K562 (cell line): ENCODE measurements around the gene RFNG. TPM values are rescaled to one million over a fixed set of nuclear protein-coding genes. Genes with fewer than 3 reads are reported as not detected.

ENCODE experiments used
- ATAC-seq: fragments of 200-7000 bp; cut with Tn5 transposase; 3 replicates; pipeline ENCODE4 v1.9.1; 2020; ENCODE audit warnings: moderate library complexity
- BruUV-seq: library from RNA; stranded (reverse); fragments of 400-500 nt; replicated peaks from 2 replicates; lab custom pipeline; 2021; lab: Mats Ljungman, UMichigan
- CTCF ChIA-PET: fragments of 300-600 bp; formaldehyde crosslinking; extraction: SDS; loops from one replicate; lab custom pipeline; 2021; ENCODE audit warnings: low intra/inter-chr PET ratio; lab: Yijun Ruan, JAX
- POLR2A ChIA-PET: fragments of 300-600, 350-650 bp; sonication (Branson Sonifier 250); formaldehyde crosslinking; extraction: SDS; loops from one replicate; lab custom pipeline; 2021; ENCODE audit warnings: antibody characterized with exemption, inconsistent platforms; lab: Yijun Ruan, JAX
- DNase-seq, 4 experiments: peaks; one replicate each; pipeline versions ENCODE4 v3.0.0 to v3.0.0-alpha.2; 2011 to 2018; ENCODE audit warnings: low spot score in 3 of 4, mixed read lengths in 3 of 4; ENCODE audit errors: extremely low read depth in 1 of 4
- FAIRE-seq: peaks from 2 replicates; lab custom pipeline; 2011; peaks lifted over from hg19 to GRCh38; lab: Jason Lieb, UNC
- H2AFZ ChIP-seq: 2 replicates; pipeline ENCODE4 v1.6.0; 2011; ENCODE audit warnings: low read depth, low read length, control low read depth, inconsistent platforms
- H3K27ac ChIP-seq: fragments of 200-600 bp; 3 replicates; pipeline ENCODE4 v1.8.0; 2011; ENCODE audit warnings: low read depth, mild to moderate bottlenecking, control low read depth, inconsistent platforms, low read length, moderate library complexity, mixed read lengths; ENCODE audit errors: extremely low read depth
- H3K27me3 ChIP-seq, 2 experiments: fragments of 300-600 bp in 1 of 2; 2 replicates in 1 of 2; 3 replicates in 1 of 2; pipeline versions ENCODE4 v1.6.0 to v1.8.0; 2011; ENCODE audit warnings: inconsistent platforms in 2 of 2, low read length in 2 of 2, mild to moderate bottlenecking in 1 of 2, mixed read lengths in 1 of 2, moderate library complexity in 1 of 2; ENCODE audit not compliant: control insufficient read depth in 2 of 2, insufficient read depth in 2 of 2
- H3K36me3 ChIP-seq: fragments of 300-600 bp; 3 replicates; pipeline ENCODE4 v1.8.0; 2011; ENCODE audit warnings: mild to moderate bottlenecking, low read length, inconsistent platforms; ENCODE audit not compliant: control insufficient read depth, insufficient read depth
- H3K4me1 ChIP-seq, 2 experiments: fragments of 200-600 bp in 1 of 2; replicated peaks in 1 of 2; 2 replicates in 1 of 2; 3 replicates in 1 of 2; pipeline versions ENCODE4 v1.5.1 to v1.8.0; 2011; ENCODE audit warnings: inconsistent platforms in 2 of 2, low read length in 2 of 2, mild to moderate bottlenecking in 1 of 2, mixed read lengths in 1 of 2, moderate library complexity in 1 of 2; ENCODE audit not compliant: control insufficient read depth in 2 of 2, insufficient read depth in 2 of 2
- H3K4me2 ChIP-seq: 2 replicates; pipeline ENCODE4 v1.6.1; 2011; ENCODE audit warnings: low read length, control low read depth, inconsistent platforms, mixed read lengths; ENCODE audit not compliant: insufficient read depth
- H3K4me3 ChIP-seq: fragments of 200-600 bp; sonication (generic), shearing (Covaris generic); 2 replicates; pipeline ENCODE4 v1.5.1; 2016; ENCODE audit warnings: control low read depth, inconsistent platforms
- H3K79me2 ChIP-seq: fragments of 200-600 bp; 3 replicates; pipeline ENCODE4 v1.8.0; 2011; ENCODE audit warnings: low read length, inconsistent platforms; ENCODE audit not compliant: control insufficient read depth, insufficient read depth
- H3K9ac ChIP-seq, 2 experiments: 2 replicates each; pipeline versions ENCODE4 v1.6.0 to v1.6.1; 2011; ENCODE audit warnings: low read depth in 2 of 2, low read length in 2 of 2, control low read depth in 1 of 2, inconsistent platforms in 1 of 2, mild to moderate bottlenecking in 1 of 2, mixed read lengths in 1 of 2; ENCODE audit not compliant: insufficient read depth in 1 of 2
- H3K9me1 ChIP-seq: one replicate; pipeline ENCODE4 v1.6.0; 2011; ENCODE audit warnings: inconsistent platforms, mild to moderate bottlenecking, low read length, moderate library complexity; ENCODE audit not compliant: control insufficient read depth, insufficient read depth
- H3K9me3 ChIP-seq: replicated peaks from 2 replicates; pipeline ENCODE4 v1.5.1; 2011; ENCODE audit warnings: low read depth, low read length, inconsistent platforms; ENCODE audit not compliant: control insufficient read depth, insufficient read depth
- H4K20me1 ChIP-seq: replicated peaks from 2 replicates; pipeline ENCODE4 v1.6.1; 2011; ENCODE audit warnings: low read length, inconsistent platforms, mixed read lengths; ENCODE audit not compliant: control insufficient read depth, insufficient read depth
- CCNT2 ChIP-seq: IDR thresholded peaks from 2 replicates; pipeline ENCODE4 v1.6.1; 2011; ENCODE audit warnings: borderline replicate concordance, low read depth, mild to moderate bottlenecking, moderate library complexity, mixed read lengths, low read length; ENCODE audit not compliant: insufficient read length; ENCODE audit errors: extremely low read depth
- CHD7 ChIP-seq: fragments of 200-600 bp; sonication (generic); IDR thresholded peaks from one replicate; pipeline ENCODE4 v1.6.1; 2012; ENCODE audit warnings: mild to moderate bottlenecking, low read depth, low read length, inconsistent platforms
- HDAC6 ChIP-seq: IDR thresholded peaks from 2 replicates; pipeline ENCODE4 v1.6.1; 2012; ENCODE audit warnings: low read depth, mild to moderate bottlenecking, control low read depth, inconsistent platforms, low read length, moderate library complexity
- NEUROD1 ChIP-seq: fragments of 150-350 bp; IDR thresholded peaks from 2 replicates; pipeline ENCODE4 v1.6.1; 2014; ENCODE audit warnings: borderline replicate concordance, low read length, low read depth; ENCODE audit not compliant: partially characterized antibody
- ZBTB11 ChIP-seq, 3 experiments: fragments of 200-800 bp in 1 of 3; fragments of 250-450 bp in 1 of 3; fragments of 450-650 bp in 1 of 3; sonication (Bioruptor Pico) in 1 of 3; sonication (Bioruptor generic) in 1 of 3; formaldehyde crosslinking in 1 of 3; IDR thresholded peaks; 2 replicates each; pipeline versions ENCODE4 v1.6.1 to v1.8.0; 2016 to 2022; ENCODE audit warnings: mild to moderate bottlenecking in 2 of 3, missing genetic modification characterization in 2 of 3, missing compliant biosample characterization in 1 of 3, moderate library complexity in 1 of 3
- WGBS: fragments of 100-300 bp; shearing (Covaris generic); methylation state at CpG from one replicate; pipeline ENCODE4 v1.1.6; 2016; ENCODE audit warnings: low coverage, mixed read lengths; ENCODE audit not compliant: insufficient coverage; ENCODE audit errors: missing lambda C conversion rate; 5-methylcytosine and 5-hydroxymethylcytosine counted together
- in situ Hi-C: fragments of 300-500 bp; cut with MboI; formaldehyde crosslinking; loops from 4 replicates; pipeline ENCODE4 v1.15.0; 2018; ENCODE audit warnings: inconsistent platforms, mixed read lengths
- intact Hi-C: fragments of 100-400 bp; cut with micrococcal nuclease; formaldehyde crosslinking; loops from 2 replicates; pipeline ENCODE4 v1.14.2; 2022
- polyA plus RNA-seq, 8 experiments: library from polyadenylated mRNA; depleted of rRNA in 4 of 8; stranded (reverse) in 5 of 8; unstranded in 3 of 8; fragments of >200 nt; fragmentation: Nextera tagmentation in 2 of 8; fragmentation: Illumina TruSeq in 1 of 8; extraction: Ambion mirVana in 2 of 8; extraction: Trizol in 1 of 8; gene quantifications; 2 replicates each; pipeline versions ENCODE4 v1.2.1 to v1.2.3, GENCODE V29; 2011 to 2014; ENCODE audit warnings: inconsistent platforms in 1 of 8, missing spikeins in 1 of 8
- total RNA-seq, 7 experiments: library from RNA; depleted of rRNA in 6 of 7; stranded (reverse); fragments of >200 nt in 6 of 7; fragmentation: Illumina TruSeq in 2 of 7; extraction: Trizol in 2 of 7; gene quantifications; 2 replicates each; pipeline versions ENCODE4 v1.2.1 to v1.2.3, GENCODE V29; 2011 to 2021; ENCODE audit warnings: low replicate concordance in 1 of 7

The RFNG gene
- total and polyA plus RNA-seq, 9 of the 15 experiments (the other 6 are each of a cell fraction or from before 2014, with no cell fraction given), result 0.32 to 32.8 (median 9.5) TPM

GRCh38 chr17:82072827-82073226, 21.2 kb upstream of the RFNG start:
- Histone ChIP-seq H3K27ac (no peak overlapping the region), H3K27me3 (no peaks in the 10 kb centered on the region), H3K9ac (no peak overlapping the region), H3K79me2 (no peaks in the 10 kb centered on the region), H3K4me1 (peaks cover 0 to 16% of the 10 kb centered on the region in 2 experiments; a peak in 2 of 5 replicates), H3K4me2 (no peak overlapping the region), H3K4me3 (no peak overlapping the region), H4K20me1 (peaks cover 9% of the 10 kb centered on the region; the same call in 1 of the 2 replicates), H2AFZ (no peak overlapping the region), H3K9me3 (no peaks in the 10 kb centered on the region), H3K9me1 (peaks cover 3% of the 10 kb centered on the region), H3K36me3 (peaks cover 3% of the 10 kb centered on the region; the same call in 1 of the 3 replicates)
- FAIRE-seq (no peak), DNase-seq (no peak), ATAC-seq (no peak)
- no TSS peak for BruUV-seq
- intact Hi-C loops (no loop called here), in situ Hi-C loops (no loop called here)
- ChIA-PET POLR2A (interaction anchor here (0.6 to 1.1 kb wide), 3 partner anchors 12 to 42 kb away, joined by 3 read pairs; no protein-coding TSS in a partner anchor), CTCF (no interaction called here)
- 41% methylated on average over 6 of the region's 6 CpGs for WGBS
- no peak for TF ChIP-seq CCNT2
- no peak for TF ChIP-seq ZBTB11 (CRISPR knock-in tag; IDR thresholded peaks at IDR 0.05)
- no peak for TF ChIP-seq CHD7
- TF ChIP-seq NEUROD1, result no peak
- TF ChIP-seq HDAC6, result no peak
